Activated T-helper 1 cell treated with anti-CD3 and anti-CD28 coated beads, Interleukin-12 subunit alpha, Interleukin-12 subunit beta, Interleukin-2, Interleukin-4 antibody, amounts not matched to agents 30 ng/mL and 10 ng/mL and 1 ng/mL, durations not matched to agents 14 hours and 24 hours and 36 hours (primary cell): ENCODE measurements around the gene ABCA3. TPM values are rescaled to one million over a fixed set of nuclear protein-coding genes. Genes with fewer than 3 reads are reported as not detected.
A peak's percentile ranks its signal among the peaks of the same experiment; 100 is the strongest.
"Not testable (repeated sequence)": the region's sequence is repeated elsewhere in the genome, so short reads cannot be mapped to it uniquely, and the experiment has no call there.

Source experiments
- DNase-seq: peaks from one replicate; pipeline ENCODE4 v3.0.0; 2021; ENCODE audit warnings: low spot score
- H3K27ac Mint-ChIP-seq: one replicate; pipeline ENCODE4 v1.8.0; 2021; ENCODE audit warnings: mild to moderate bottlenecking, mixed read lengths
- H3K27me3 Mint-ChIP-seq: one replicate; pipeline ENCODE4 v1.8.0; 2022; ENCODE audit warnings: mild to moderate bottlenecking, moderate library complexity, mixed read lengths; ENCODE audit not compliant: insufficient read depth
- H3K36me3 Mint-ChIP-seq: one replicate; pipeline ENCODE4 v1.8.0; 2021; ENCODE audit warnings: low read depth, mixed read lengths
- H3K4me1 Mint-ChIP-seq: one replicate; pipeline ENCODE4 v1.8.0; 2021; ENCODE audit warnings: low read depth, mixed read lengths
- H3K4me3 Mint-ChIP-seq: one replicate; pipeline ENCODE4 v1.8.0; 2021; ENCODE audit warnings: mild to moderate bottlenecking, moderate library complexity, mixed read lengths
- H3K9me3 Mint-ChIP-seq: one replicate; pipeline ENCODE4 v1.8.0; 2021; ENCODE audit warnings: mixed read lengths
- intact Hi-C: fragments of 100-400 bp; cut with micrococcal nuclease; formaldehyde crosslinking; loops from one replicate; pipeline ENCODE4 v1.15.1; 2024
- total RNA-seq: library from RNA; stranded (reverse); gene quantifications from 2 replicates; pipeline ENCODE4 v1.2.3, GENCODE V29; 2022

Gene ABCA3
- total RNA-seq, result 9.0 and 10.0 TPM in 2 replicates

GRCh38 chr16:2340564-2341455 is at the start of gene ABCA3:
Gene ABCA3, minus strand, starts transcription at chr16:2340728. Its CDS starts 14,262 bp downstream, at chr16:2326466.
- Mint-ChIP-seq H3K27me3 (peaks cover 33% of the 10 kb centered on the region), H3K9me3 (no peaks in the 10 kb centered on the region), H3K36me3 (peaks cover 3% of the 10 kb centered on the region), H3K4me3 (peak within 1 kb of the TSS; percentile 90), H3K27ac (peak within 1 kb of the TSS; percentile 7), H3K4me1 (peaks cover 30% of the 10 kb centered on the region)
- DNase-seq, result peak; percentile 98
- intact Hi-C loops, result loop anchor here (1.0 to 10.0 kb wide), 6 partner anchors 72 to 160 kb away; partner anchors contain the start of genes BRICD5, CCNF, PGP and RNPS1

DNA sequence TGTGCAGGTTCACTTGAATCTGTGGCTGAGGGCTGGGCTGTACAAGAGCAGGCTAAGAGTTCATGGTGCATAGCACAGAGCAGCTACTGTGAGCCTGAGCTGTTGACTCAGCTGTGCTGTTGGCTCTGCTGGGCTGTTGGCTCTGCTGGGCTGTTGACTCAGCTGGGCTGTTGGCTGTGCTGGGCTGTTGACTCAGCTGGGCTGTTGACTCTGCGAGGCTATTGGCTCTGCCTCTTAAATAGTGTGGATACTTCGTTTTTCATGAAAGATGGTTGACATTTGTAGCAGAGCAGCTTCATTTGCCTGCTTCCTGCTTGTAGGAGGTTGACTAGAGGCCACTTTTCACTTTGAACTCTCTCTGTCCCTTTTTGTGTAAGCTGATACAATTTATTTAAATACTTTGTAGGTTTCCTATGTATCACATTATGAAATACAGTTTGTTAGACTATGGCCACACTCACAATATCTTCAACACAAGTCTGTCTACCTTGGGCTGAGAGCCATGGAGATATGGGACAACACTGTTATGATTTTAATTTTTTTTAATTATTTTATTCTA is 48.4 kb upstream of the ABCA3 start:
- Mint-ChIP-seq H3K4me1 (peaks cover 5% of the 10 kb centered on the region), H3K27ac (no peak overlapping the region), H3K27me3 (peaks cover 2% of the 10 kb centered on the region), H3K9me3 (peaks cover 8% of the 10 kb centered on the region), H3K4me3 (no peak overlapping the region), H3K36me3 (no peaks in the 10 kb centered on the region)
- DNase-seq, result no peak
- intact Hi-C loops, result no loop called here

DNA sequence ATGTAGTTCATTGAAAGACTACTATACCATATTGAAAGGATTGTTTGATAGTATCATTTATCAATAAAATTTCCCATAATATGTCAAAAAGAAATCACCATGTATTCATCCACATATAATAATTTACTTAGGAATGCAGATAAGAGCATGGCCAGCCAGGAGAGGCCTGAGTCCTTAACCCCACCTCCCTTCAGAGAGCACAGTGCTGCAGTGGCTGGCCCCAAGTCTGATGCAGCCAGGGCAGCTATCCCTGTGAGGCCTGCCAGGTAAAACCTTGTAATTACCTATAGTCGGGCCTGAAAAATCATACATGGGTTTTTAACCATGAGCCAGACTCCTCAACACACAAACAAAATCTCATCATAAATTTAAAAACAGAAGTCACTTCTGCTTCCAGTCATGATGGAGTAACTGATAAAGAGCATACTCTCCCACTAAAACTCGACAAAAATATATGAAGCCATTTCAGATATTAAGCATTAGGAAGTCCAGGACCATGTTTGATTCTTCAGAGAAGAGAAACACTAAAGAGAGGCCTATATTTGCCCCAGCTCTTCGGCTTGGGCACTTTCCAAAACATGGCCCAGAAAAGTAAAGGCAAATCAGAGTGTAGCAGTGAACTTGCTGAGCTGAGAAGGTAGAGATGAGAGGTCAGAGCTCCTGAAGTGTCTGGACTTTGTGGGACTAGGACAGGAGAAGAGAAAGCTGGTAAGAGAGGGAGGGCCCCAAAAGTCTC is 47.8 kb upstream of the ABCA3 start:
- H3K4me1 Mint-ChIP-seq, result peaks cover 5% of the 10 kb centered on the region
- peaks cover 8% of the 10 kb centered on the region for H3K9me3 Mint-ChIP-seq

GRCh38 chr16:2386990-2387389 is 46.5 kb upstream of the ABCA3 start:
- Mint-ChIP-seq H3K27ac (no peak overlapping the region), H3K36me3 (no peaks in the 10 kb centered on the region), H3K27me3 (peaks cover 10% of the 10 kb centered on the region), H3K4me1 (peaks cover 5% of the 10 kb centered on the region), H3K9me3 (peaks cover 8% of the 10 kb centered on the region), H3K4me3 (no peak overlapping the region)
- DNase-seq, result no peak
- intact Hi-C loops, result no loop called here

More for the DNA sequence above, 47.8 kb upstream of the ABCA3 start:
- Mint-ChIP-seq H3K36me3 (no peaks in the 10 kb centered on the region), H3K27me3 (peaks cover 3% of the 10 kb centered on the region), H3K4me3 (no peak overlapping the region), H3K27ac (no peak overlapping the region)
- intact Hi-C loops, result no loop called here
- no peak for DNase-seq

DNA sequence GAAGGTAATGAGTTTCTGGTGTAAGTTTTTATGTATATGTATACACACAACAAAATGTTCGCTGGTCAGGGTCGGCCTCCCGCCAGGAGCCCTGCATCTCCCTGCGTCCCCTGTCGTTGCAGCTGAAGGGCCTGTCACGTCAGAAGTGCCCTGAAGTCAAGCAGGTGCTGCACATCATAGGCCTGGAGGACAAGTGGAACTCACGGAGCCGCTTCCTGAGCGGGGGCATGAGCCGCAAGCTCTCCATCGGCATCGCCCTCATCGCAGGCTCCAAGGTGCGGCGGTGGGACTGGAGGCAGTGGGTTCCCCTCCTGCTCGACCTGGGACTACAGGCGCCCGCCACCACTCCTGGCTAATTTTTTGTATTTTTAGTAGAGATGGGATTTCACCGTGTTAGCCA is 45.5 kb upstream of the ABCA3 start:
- H3K9me3 Mint-ChIP-seq, intact Hi-C loops, H3K27ac Mint-ChIP-seq, DNase-seq, H3K4me3 Mint-ChIP-seq, H3K36me3 Mint-ChIP-seq, H3K4me1 Mint-ChIP-seq: not testable (repeated sequence)
- H3K27me3 Mint-ChIP-seq, result peaks cover 10% of the 10 kb centered on the region

DNA sequence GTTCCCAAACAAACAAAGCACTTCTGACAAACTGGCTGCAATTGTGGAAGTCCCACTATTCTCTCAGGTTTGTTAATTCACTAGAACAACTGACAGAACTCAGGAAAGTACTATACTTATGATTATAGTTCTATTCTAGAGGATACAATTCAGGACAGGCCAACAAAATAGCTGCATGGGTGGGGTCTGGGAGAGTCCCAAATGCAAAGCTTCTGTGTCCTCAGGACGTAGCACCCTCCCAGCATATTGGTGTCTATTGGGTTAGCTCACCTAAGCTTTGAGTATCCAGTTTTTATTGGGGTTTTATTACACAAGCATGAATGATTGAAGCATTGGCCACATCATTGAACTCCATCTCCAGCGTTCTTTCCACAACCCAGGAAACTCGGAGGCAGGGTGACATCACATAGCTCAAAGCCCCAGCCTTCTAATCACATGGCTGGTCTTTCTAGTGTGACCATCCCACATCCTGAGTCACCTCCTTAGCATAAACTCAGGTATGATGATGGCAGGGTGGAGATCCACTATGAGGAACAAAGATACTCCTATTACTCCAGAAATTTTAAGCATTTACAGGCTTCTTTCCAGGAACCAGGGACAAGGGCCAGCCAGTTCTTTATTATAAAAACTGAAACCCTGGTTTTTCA is 44.8 kb upstream of the ABCA3 start:
- H3K27me3 Mint-ChIP-seq, result peaks cover 10% of the 10 kb centered on the region
- no peak overlapping the region for H3K4me3 Mint-ChIP-seq
- intact Hi-C loops, result no loop called here
- no peaks in the 10 kb centered on the region for H3K36me3 Mint-ChIP-seq
- no peak for DNase-seq
- H3K4me1 Mint-ChIP-seq, result peaks cover 5% of the 10 kb centered on the region
- H3K27ac Mint-ChIP-seq, result no peak overlapping the region
- peaks cover 8% of the 10 kb centered on the region for H3K9me3 Mint-ChIP-seq

- Mint-ChIP-seq H3K4me1 (peaks cover 5% of the 10 kb centered on the region), H3K27me3 (peaks cover 12% of the 10 kb centered on the region), H3K9me3 (peaks cover 8% of the 10 kb centered on the region), H3K36me3 (no peaks in the 10 kb centered on the region), H3K27ac (no peak overlapping the region), H3K4me3 (no peak overlapping the region)
- intact Hi-C loops, result no loop called here
- no peak for DNase-seq
Observed at GRCh38 chr16:2384426-2384825, 43.9 kb upstream of the ABCA3 start.

DNA sequence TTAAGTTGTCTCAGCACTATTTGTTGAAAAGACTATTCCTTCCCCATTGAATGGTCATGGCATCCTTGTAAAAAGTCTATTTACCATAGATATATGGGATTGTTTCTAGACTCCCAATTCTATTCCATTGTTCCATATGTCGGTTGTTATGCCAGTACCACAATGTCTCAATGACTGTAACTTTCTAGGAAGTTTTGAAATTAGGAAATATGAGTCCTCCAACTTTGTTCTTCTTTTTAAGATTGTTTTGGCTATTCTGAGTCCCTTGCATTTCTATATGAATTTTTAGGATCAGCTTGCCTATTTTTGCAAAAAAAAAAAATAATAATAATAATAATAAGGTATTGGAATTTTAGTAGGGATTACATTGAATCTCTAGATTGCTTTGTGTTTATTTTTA is 43.0 kb upstream of the ABCA3 start:
- Mint-ChIP-seq H3K36me3 (no peaks in the 10 kb centered on the region), H3K27ac (no peak overlapping the region), H3K4me3 (no peak overlapping the region), H3K27me3 (peaks cover 16% of the 10 kb centered on the region), H3K4me1 (peaks cover 5% of the 10 kb centered on the region), H3K9me3 (peaks cover 1% of the 10 kb centered on the region)
- DNase-seq, result no peak
- intact Hi-C loops, result no loop called here

DNA sequence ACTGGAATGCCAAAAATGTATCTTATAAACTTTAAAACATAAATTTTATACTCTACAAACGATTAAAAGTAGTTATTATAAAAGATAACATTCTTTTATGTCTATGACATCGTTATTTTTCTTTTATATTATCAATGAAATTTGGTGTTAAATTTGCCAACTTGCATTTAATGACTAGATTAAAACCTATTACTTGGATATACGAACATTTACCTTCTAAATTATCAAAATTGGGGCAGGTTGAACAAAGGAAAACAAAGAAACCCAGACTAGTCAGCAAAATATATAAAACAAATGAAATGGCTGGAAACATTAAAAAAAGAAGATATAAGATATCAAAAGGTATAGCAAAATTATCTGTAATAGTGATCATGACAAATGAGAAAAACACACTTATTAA is 34.1 kb upstream of the ABCA3 start:
- peaks cover 16% of the 10 kb centered on the region for H3K27me3 Mint-ChIP-seq
- DNase-seq, result no peak
- no peaks in the 10 kb centered on the region for H3K4me1 Mint-ChIP-seq
- H3K9me3 Mint-ChIP-seq, result no peaks in the 10 kb centered on the region
- intact Hi-C loops, result no loop called here
- no peaks in the 10 kb centered on the region for H3K36me3 Mint-ChIP-seq
- no peak overlapping the region for H3K4me3 Mint-ChIP-seq
- H3K27ac Mint-ChIP-seq, result no peak overlapping the region

DNA sequence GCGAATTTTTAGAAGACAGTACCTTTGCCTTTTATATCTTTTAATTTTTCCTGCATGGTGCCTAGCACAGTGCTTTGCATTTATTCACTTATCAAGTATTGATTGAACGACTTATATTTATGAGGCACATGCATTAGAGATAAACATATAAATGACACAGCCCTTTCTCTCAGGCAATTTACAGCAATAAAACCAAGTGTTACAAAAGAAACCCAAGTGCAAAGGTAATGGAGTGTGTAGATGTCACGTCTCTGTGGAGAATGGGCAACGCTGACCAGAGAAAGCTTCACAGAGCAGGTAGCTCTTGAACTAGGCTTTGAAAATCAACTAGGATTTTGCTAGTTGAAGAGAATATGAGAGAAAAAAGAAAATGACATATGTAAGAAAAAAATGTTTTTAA is 32.6 kb upstream of the ABCA3 start:
- no peaks in the 10 kb centered on the region for H3K4me1 Mint-ChIP-seq
- no peaks in the 10 kb centered on the region for H3K36me3 Mint-ChIP-seq
- no peak for DNase-seq
- peaks cover 16% of the 10 kb centered on the region for H3K27me3 Mint-ChIP-seq
- no peak overlapping the region for H3K27ac Mint-ChIP-seq
- no peaks in the 10 kb centered on the region for H3K9me3 Mint-ChIP-seq
- intact Hi-C loops, result no loop called here
- H3K4me3 Mint-ChIP-seq, result no peak overlapping the region

DNA sequence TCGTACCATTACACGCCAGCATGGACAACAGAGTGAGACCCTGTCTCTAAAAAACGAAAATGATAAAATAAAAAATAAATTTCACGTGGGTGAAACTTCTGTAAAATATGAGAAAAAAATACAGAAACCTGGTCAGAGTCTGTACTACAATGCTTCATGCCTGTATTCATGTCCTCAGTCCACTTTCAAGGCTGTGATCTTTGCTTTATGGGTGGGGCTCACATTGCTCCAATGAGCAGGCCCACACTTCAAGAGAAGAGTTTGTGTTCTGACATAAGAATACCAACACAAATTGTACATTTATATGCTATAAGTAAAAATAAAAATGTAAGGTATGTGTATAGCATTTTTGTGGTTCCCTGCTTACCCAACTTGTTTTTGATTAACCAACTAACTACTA is 32.2 kb upstream of the ABCA3 start:
- DNase-seq, result no peak
- no peaks in the 10 kb centered on the region for H3K4me1 Mint-ChIP-seq
- H3K4me3 Mint-ChIP-seq, result no peak overlapping the region
- H3K27ac Mint-ChIP-seq, result no peak overlapping the region
- intact Hi-C loops, result no loop called here
- H3K36me3 Mint-ChIP-seq, result no peaks in the 10 kb centered on the region
- H3K27me3 Mint-ChIP-seq, result peaks cover 16% of the 10 kb centered on the region
- H3K9me3 Mint-ChIP-seq, result no peaks in the 10 kb centered on the region

GRCh38 chr16:2371421-2371820 is 30.9 kb upstream of the ABCA3 start:
- no peaks in the 10 kb centered on the region for H3K9me3 Mint-ChIP-seq
- intact Hi-C loops, result no loop called here
- H3K36me3 Mint-ChIP-seq, result no peaks in the 10 kb centered on the region

More at GRCh38 chr16:2371421-2371820, 30.9 kb upstream of the ABCA3 start:
- no peaks in the 10 kb centered on the region for H3K4me1 Mint-ChIP-seq
- DNase-seq, result no peak
- no peak overlapping the region for H3K27ac Mint-ChIP-seq
- peaks cover 16% of the 10 kb centered on the region for H3K27me3 Mint-ChIP-seq
- no peak overlapping the region for H3K4me3 Mint-ChIP-seq
